Epidermal melanocyte (primary cell): ENCODE data around the gene LGSN.
A peak's percentile ranks its signal among the peaks of the same experiment; 100 is the strongest.
"Not testable (repeated sequence)": the region's sequence is repeated elsewhere in the genome, so short reads cannot be mapped to it uniquely, and the experiment has no call there.

Experiments
- DNase-seq: peaks from one replicate; pipeline ENCODE4 v3.0.0; 2011; ENCODE audit warnings: low spot score; ENCODE audit not compliant: insufficient read length

LGSN gene, protein sequence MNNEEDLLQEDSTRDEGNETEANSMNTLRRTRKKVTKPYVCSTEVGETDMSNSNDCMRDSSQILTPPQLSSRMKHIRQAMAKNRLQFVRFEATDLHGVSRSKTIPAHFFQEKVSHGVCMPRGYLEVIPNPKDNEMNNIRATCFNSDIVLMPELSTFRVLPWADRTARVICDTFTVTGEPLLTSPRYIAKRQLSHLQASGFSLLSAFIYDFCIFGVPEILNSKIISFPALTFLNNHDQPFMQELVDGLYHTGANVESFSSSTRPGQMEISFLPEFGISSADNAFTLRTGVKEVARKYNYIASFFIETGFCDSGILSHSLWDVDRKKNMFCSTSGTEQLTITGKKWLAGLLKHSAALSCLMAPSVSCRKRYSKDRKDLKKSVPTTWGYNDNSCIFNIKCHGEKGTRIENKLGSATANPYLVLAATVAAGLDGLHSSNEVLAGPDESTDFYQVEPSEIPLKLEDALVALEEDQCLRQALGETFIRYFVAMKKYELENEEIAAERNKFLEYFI

DNA sequence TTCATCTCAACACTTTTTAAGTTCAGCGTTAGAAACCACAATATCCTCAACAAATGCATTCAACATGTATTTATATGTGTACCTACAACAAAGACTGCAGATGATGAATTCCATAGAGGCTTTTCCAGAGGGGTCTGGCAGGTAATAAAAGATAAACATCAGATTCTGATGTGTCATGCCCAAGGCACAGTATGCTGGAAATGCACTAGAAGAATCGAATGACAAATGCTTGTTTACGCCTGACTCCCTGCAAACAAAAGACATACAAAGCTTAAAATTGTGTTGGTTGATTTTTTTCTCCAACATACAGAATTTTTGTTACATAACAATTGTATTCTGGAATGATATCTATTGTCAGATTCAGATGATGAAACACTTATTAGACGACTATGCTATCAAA, at the start of gene LGSN:
Gene LGSN (minus strand): TSS at position 45 of the 400 bp plus-strand sequence. CDS start 40 bp downstream, at position 5.
- no peak for DNase-seq

- no peak for DNase-seq
Measured at GRCh38 chr6:63368347-63368746, 48.6 kb upstream of the LGSN start.

DNA sequence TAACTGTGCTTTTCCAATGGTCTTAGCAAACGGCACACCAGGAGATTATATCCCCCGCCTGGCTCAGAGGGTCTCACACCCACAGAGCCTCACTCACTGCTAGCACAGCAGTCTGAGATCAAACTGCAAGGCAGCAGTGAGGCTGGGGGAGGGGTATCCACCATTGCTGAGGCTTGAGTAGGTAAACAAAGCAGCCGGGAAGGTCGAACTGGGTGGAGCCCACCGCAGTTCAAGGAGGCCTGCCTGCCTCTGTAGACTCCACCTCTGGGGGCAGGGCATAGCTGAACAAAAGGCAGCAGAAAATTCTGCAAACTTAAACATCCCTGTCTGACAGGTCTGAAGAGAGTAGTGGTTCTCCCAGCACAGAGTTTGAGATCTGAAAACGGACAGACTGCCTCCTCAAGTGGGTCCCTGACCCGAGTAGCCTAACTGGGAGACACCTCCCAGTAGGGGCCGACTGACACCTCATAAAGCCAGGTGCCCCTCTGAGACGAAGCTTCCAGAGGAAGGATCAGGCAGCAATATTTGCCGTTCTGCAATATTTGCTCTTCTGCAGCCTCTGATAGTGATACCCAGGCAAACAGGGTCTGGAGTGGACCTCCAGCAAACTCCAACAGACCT, 42.8 kb upstream of the LGSN start:
- DNase-seq, result not testable (repeated sequence)

GRCh38 chr6:63357384-63357783, 37.6 kb upstream of the LGSN start:
- not testable (repeated sequence) for DNase-seq

- DNase-seq, result no peak
Measured at GRCh38 chr6:63355632-63356031, 35.8 kb upstream of the LGSN start.

- no peak for DNase-seq
Measured at GRCh38 chr6:63353286-63353630, 33.5 kb upstream of the LGSN start.

- DNase-seq, result no peak
Measured at GRCh38 chr6:63352544-63353285, 32.9 kb upstream of the LGSN start.

DNA sequence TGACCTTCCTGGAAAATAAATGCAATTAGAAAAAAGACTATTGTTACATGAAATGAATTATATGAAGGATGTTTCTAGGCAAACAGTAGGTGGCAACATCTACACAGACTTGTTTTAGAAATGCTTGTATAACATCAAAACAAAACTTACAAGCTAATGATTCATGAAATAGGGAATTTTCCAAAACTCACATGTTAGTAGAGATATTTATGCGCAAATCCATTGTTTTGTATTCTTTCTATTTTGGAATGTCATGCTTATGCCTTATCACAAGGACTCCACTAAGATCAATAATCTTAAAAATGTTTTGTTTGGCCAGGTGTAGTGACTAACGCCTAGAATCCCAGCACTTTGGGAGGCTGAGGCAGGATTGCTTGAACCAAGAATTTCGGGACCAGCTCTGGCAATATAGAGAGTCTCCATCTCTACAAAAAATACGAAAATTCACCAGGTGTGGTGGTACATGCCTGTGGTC, 32.3 kb upstream of the LGSN start:
- DNase-seq, result no peak

DNA sequence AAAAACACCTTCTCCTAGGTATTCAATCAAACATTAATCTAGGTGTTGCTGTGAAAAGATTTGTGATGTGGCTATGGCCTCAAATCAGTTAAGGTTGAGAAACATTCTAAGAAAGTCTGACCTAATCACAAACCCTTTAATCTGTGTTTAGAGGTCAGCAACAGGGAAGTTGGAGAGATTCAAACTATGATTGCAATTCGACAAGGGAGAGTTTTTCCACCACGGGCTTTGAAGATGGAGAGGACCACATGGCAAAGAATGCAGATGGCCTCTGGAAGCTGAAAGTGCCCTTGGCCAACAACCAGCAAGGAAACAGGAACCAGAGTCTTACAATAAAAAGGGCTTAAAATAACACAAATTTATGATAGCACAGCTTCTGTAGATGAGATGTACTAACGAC, 29.6 kb upstream of the LGSN start:
- DNase-seq, result no peak

- DNase-seq, result no peak
Measured at GRCh38 chr6:63348836-63349235, 29.1 kb upstream of the LGSN start.

DNA sequence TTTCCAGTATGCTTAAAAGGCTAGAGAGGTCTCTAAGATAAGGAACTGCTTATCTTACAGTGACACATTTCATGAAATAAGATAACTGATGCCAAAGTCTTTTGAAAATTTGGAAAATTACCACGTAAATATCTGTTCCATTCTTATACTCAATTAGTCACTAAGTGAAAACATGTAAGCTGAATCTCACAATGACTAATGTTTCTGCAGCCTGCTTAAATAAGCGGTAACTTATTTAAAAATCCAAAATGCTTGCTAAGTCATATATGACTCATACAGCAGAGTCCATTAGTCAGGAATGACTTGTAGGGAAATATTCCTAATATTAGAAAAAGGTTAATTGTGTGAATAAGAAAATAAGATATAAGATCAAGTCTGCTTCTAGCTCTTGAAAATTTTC, 27.8 kb upstream of the LGSN start:
- peak; percentile 18 for DNase-seq

GRCh38 chr6:63346217-63346835, 26.5 kb upstream of the LGSN start:
- no peak for DNase-seq

GRCh38 chr6:63340351-63340750, 20.6 kb upstream of the LGSN start:
- DNase-seq, result no peak

- DNase-seq, result not testable (repeated sequence)
Measured at GRCh38 chr6:63334652-63335051, 14.9 kb upstream of the LGSN start.

DNA sequence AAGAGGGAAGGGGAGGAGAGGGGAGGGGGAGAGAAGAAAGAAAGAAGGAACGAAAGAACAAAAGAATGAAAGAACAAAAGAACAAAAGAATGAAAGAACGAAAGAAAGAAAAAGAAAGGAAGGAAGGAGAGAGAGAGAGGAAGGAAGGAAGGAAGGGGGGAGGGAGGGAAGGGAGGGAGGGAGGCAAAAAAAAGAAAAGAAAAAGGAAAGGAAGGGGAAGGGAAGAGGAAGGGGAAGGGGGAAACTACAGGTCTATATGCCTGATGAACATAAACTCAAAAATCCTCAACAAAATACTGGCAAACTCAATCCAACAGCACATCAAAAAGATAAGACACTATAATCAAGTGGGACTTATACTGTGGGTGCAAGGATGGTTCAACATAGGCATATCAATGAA, 13.7 kb upstream of the LGSN start:
- no peak for DNase-seq

DNA sequence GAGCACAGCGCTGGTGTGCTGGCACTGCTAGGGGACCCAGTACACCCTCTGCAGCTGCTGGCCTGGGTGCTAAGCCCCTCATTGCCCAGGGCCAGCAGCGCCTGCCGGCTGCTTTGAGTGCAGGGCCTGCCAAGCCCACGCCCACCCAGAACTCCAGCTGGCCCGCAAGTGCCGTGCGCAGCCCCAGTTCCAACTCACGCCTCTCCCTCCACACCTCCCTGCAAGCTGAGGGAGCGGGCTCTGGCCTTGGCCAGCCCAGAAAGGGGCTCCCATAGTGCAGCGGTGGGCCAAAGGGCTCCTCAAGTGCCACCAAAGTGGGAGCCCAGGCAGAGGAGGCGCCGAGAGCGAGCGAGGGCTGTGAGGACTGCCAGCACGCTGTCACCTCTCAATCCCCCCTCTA, 6.8 kb upstream of the LGSN start:
- not testable (repeated sequence) for DNase-seq

DNA sequence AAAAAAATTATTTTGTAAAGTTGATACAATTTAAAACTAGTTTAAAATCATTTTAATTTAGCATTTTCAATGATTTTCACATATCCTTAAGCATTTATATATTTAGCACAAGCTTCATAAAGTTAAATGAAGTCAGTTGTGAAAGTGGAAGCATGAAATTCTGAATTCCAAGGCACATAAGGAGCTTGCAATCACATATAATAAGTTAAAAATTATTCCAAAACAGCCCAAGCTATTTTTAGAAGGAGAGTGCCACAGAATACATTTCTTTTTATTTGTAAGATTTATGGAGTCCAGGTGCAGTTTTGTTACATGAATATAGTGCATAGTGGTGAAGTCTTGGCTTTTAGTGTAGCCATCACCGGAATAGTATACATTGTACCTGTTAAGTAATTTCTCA, 3.2 kb upstream of the LGSN start:
- no peak for DNase-seq

GRCh38 chr6:63321821-63322220, 2.0 kb upstream of the LGSN start:
- no peak for DNase-seq

DNA sequence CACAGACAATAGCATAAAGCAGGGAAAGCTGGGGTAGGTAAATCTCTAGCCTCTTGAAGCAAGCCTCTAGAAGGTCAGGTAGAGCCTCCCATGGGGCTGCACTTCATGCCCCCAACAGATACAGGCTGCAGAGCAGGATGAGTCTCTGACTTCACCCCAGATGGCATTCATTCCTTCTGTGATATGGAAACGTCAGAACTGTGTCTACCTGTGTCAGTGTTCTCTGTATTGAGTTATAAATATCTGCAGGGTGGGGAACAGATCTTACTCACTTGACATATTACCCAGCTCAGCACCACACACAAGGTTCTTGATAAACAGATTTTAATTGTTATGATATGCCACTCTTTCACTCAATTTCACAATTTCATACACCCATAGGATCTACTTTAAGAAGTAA, 2.1 kb downstream of the LGSN start:
- DNase-seq, result no peak

GRCh38 chr6:63316113-63316512, 3.7 kb downstream of the LGSN start:
- DNase-seq, result no peak

- DNase-seq, result no peak
Measured at GRCh38 chr6:63313111-63313510, 6.7 kb downstream of the LGSN start.
